K562 (cell line): ENCODE data around the gene RNF40. TPM values are rescaled to one million over a fixed set of nuclear protein-coding genes. Genes with fewer than 3 reads are reported as not detected.

Experiments
- CBX1 ChIP-seq: sonication (generic); IDR thresholded peaks from 2 replicates; pipeline ENCODE4 v1.6.1; 2016; ENCODE audit warnings: antibody characterized with exemption, low read depth, mild to moderate bottlenecking
- CHD7 ChIP-seq: fragments of 200-600 bp; sonication (generic); IDR thresholded peaks from one replicate; pipeline ENCODE4 v1.6.1; 2012; ENCODE audit warnings: mild to moderate bottlenecking, low read depth, low read length, inconsistent platforms
- E2F6 ChIP-seq, 2 experiments: IDR thresholded peaks; 2 replicates each; pipeline ENCODE4 v1.6.1; 2011; ENCODE audit warnings: borderline replicate concordance in 1 of 2, control low read depth in 1 of 2, low read depth in 1 of 2, low read length in 1 of 2, mild to moderate bottlenecking in 1 of 2, mixed read lengths in 1 of 2, moderate library complexity in 1 of 2; ENCODE audit not compliant: insufficient read depth in 1 of 2, insufficient read length in 1 of 2, poor library complexity in 1 of 2, severe bottlenecking in 1 of 2; ENCODE audit errors: extremely low read depth in 1 of 2
- HSF4 ChIP-seq: fragments of 250-450 bp; sonication (Bioruptor Pico); IDR thresholded peaks from 2 replicates; pipeline ENCODE4 v2.1.2; 2022; ENCODE audit warnings: mild to moderate bottlenecking, moderate library complexity, borderline replicate concordance
- NEUROD1 ChIP-seq: fragments of 150-350 bp; IDR thresholded peaks from 2 replicates; pipeline ENCODE4 v1.6.1; 2014; ENCODE audit warnings: borderline replicate concordance, low read length, low read depth; ENCODE audit not compliant: partially characterized antibody
- PHF8 ChIP-seq: fragments of 200-600 bp; sonication (generic); IDR thresholded peaks from 2 replicates; pipeline ENCODE4 v1.6.1; 2012; ENCODE audit warnings: mixed run types, mild to moderate bottlenecking, inconsistent platforms, low read length, moderate library complexity, borderline replicate concordance
- PPARD ChIP-seq: fragments of 250-450 bp; sonication (Bioruptor Pico); IDR thresholded peaks from 2 replicates; pipeline ENCODE4 v1.8.0; 2022; ENCODE audit warnings: inconsistent platforms, mild to moderate bottlenecking, moderate library complexity
- RBM39 ChIP-seq: fragments of 200-400 bp; formaldehyde crosslinking; optimal IDR thresholded peaks from 2 replicates; pipeline ENCODE3; 2018; ENCODE audit warnings: low read depth, low read length
- STAT5B ChIP-seq: fragments of 250-450 bp; sonication (Bioruptor Pico); IDR thresholded peaks from 2 replicates; pipeline ENCODE4 v1.8.0; 2021; ENCODE audit warnings: mild to moderate bottlenecking, inconsistent platforms
- ZC3H8 ChIP-seq: fragments of 450-650 bp; IDR thresholded peaks from 2 replicates; pipeline ENCODE4 v1.6.1; 2017
- ZNF75A ChIP-seq: fragments of 450-650 bp; formaldehyde crosslinking; IDR thresholded peaks from 2 replicates; pipeline ENCODE4 v1.4.0; 2020; ENCODE audit warnings: mild to moderate bottlenecking
- ZZZ3 ChIP-seq: fragments of 450-650 bp; IDR thresholded peaks from 2 replicates; pipeline ENCODE4 v1.6.1; 2016; ENCODE audit warnings: antibody characterized with exemption, mild to moderate bottlenecking, moderate library complexity
- polyA plus RNA-seq, 8 experiments: library from polyadenylated mRNA; depleted of rRNA in 4 of 8; stranded (reverse) in 5 of 8; unstranded in 3 of 8; fragments of >200 nt; fragmentation: Nextera tagmentation in 2 of 8; fragmentation: Illumina TruSeq in 1 of 8; extraction: Ambion mirVana in 2 of 8; extraction: Trizol in 1 of 8; gene quantifications; 2 replicates each; pipeline versions ENCODE4 v1.2.1 to v1.2.3, GENCODE V29; 2011 to 2014; ENCODE audit warnings: inconsistent platforms in 1 of 8, missing spikeins in 1 of 8
- total RNA-seq, 7 experiments: library from RNA; depleted of rRNA in 6 of 7; stranded (reverse); fragments of >200 nt in 6 of 7; fragmentation: Illumina TruSeq in 2 of 7; extraction: Trizol in 2 of 7; gene quantifications; 2 replicates each; pipeline versions ENCODE4 v1.2.1 to v1.2.3, GENCODE V29; 2011 to 2021; ENCODE audit warnings: low replicate concordance in 1 of 7
- TF ChIP-seq, protein P1 (sequence below): fragments of 200-800 bp; sonication (Bioruptor generic); IDR thresholded peaks from 2 replicates; pipeline ENCODE4 v1.6.1; 2017; ENCODE audit warnings: missing genetic modification characterization, missing compliant biosample characterization

RNF40 gene
- total and polyA plus RNA-seq, 9 of the 15 experiments (the other 6 are each of a cell fraction or from before 2014, with no cell fraction given): 6.2 to 129 (median 81.5) TPM

DNA sequence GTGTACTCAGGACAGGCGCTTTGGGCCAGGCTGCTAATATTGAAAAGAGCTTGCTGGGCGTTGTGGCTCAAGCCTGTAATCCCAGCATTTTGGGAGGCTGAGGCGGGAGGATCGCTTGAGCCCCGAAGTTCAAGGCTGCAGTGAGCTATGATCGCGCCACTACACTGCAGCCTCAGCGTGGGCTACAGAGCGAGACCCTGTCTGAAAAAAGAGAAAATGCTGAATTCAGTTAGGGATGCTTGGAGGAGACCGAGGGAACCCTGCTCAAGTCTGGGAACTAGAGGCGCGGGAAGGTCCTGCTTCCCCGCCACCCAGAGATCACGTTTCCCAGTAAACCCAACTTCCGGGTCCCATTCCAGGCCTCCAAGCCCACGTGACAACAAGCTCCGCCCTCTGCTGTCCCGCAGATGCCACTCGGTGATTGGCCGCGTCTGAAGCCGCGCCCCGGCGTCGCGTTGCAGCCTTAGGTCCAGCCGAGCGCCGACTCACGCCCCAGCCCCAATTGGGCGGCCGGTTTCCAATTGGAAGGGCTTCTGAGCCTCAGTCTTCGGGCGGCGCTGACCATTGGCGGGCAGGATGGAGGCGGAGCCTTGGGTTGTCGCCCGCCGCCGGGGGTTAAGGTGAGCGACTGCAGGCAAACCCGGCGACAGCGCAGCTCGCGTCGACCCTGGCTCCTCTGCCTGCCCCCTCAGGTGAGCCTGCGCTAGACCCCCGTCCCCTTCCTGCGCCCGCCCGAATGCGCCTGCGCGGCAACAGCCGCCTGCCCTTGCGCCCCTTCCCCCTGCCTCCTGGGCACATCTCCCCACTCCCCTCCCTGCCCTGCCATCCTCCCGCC is 14.1 kb upstream of the RNF40 start, which contains the start of gene PHKG2 (continued):
- TF ChIP-seq CHD7: no peak
- TF ChIP-seq CBX1: 0 out of 2 replicates have a peak, but pooled peaks have one; percentile 50
- peak; percentile 77; the same call in 1 of the 2 replicates for TF ChIP-seq PHF8
- TF ChIP-seq NEUROD1: no peak
- TF ChIP-seq E2F6 (IDR thresholded peaks at IDR 0.05; ENCODE audit: borderline replicate concordance in 1 of 2, extremely low read depth in 1 of 2, insufficient read depth in 1 of 2, insufficient read length in 1 of 2, low read depth in 1 of 2, low read length in 1 of 2, poor library complexity in 1 of 2, severe bottlenecking in 1 of 2): peak; percentile 53 to 81
- no peak for TF ChIP-seq STAT5B (CRISPR knock-in tag)
- TF ChIP-seq, protein P1, sequence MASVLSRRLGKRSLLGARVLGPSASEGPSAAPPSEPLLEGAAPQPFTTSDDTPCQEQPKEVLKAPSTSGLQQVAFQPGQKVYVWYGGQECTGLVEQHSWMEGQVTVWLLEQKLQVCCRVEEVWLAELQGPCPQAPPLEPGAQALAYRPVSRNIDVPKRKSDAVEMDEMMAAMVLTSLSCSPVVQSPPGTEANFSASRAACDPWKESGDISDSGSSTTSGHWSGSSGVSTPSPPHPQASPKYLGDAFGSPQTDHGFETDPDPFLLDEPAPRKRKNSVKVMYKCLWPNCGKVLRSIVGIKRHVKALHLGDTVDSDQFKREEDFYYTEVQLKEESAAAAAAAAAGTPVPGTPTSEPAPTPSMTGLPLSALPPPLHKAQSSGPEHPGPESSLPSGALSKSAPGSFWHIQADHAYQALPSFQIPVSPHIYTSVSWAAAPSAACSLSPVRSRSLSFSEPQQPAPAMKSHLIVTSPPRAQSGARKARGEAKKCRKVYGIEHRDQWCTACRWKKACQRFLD: peak; percentile 15; the same call in 1 of the 2 replicates
- TF ChIP-seq ZZZ3: no peak
- no peak for TF ChIP-seq ZC3H8
- no peak for TF ChIP-seq HSF4 (CRISPR knock-in tag)
- no peak for TF ChIP-seq PPARD (CRISPR knock-in tag)
- no peak for TF ChIP-seq RBM39
- TF ChIP-seq ZNF75A (CRISPR knock-in tag): no peak
